Measurements from ENCODE around the gene LPCAT3.

Gene LPCAT3

GRCh38 chr12:6935371-6936193 lies 82.7 kb downstream of the LPCAT3 start:
- no peak for DNase-seq

GRCh38 chr12:6934110-6934509 lies 84.2 kb downstream of the LPCAT3 start:
- no peak for DNase-seq

- no peak for DNase-seq
These were observed 85.5 kb downstream of the LPCAT3 start for GRCh38 chr12:6932766-6933165.

GRCh38 chr12:6929466-6930452 lies 88.5 kb downstream of the LPCAT3 start:
- no peak for DNase-seq

- no peak for DNase-seq
These were observed 89.4 kb downstream of the LPCAT3 start for GRCh38 chr12:6928703-6929407.

- no peak for DNase-seq
These were observed 90.1 kb downstream of the LPCAT3 start for GRCh38 chr12:6928022-6928702.

- peak; percentile 80 to 87 for DNase-seq
These were observed 90.8 kb downstream of the LPCAT3 start, which contains the start of gene ATN1 for GRCh38 chr12:6927379-6928021. Gene ATN1, plus strand, starts transcription at chr12:6927959. Its CDS starts 6,043 bp downstream, at chr12:6934002.
